Breast epithelium (tissue), 4 donors: ENCODE results near the gene KIF4B. TPM values are rescaled to one million over a fixed set of nuclear protein-coding genes. Genes with fewer than 3 reads are reported as not detected.

Experiments
- DNase-seq, 2 donors: peaks; one replicate each; pipeline ENCODE4 v3.0.0-alpha.2; 2019; ENCODE audit warnings: low spot score in 2 of 2
- H3K27ac ChIP-seq, 2 donors: fragments of 200-600 bp; sonication (generic) in 1 of 2; one replicate each; pipeline ENCODE4 v1.5.1; 2016 to 2019; ENCODE audit warnings: mild to moderate bottlenecking in 1 of 2
- H3K27me3 ChIP-seq, 2 donors: fragments of 200-600 bp; sonication (generic) in 1 of 2; one replicate each; pipeline versions ENCODE4 v1.5.1 to v1.6.0; 2017 to 2019; ENCODE audit warnings: control low read depth in 1 of 2, mild to moderate bottlenecking in 1 of 2
- H3K36me3 ChIP-seq: fragments of 200-600 bp; one replicate; pipeline ENCODE4 v1.5.1; 2019
- H3K4me1 ChIP-seq, 2 donors: fragments of 200-600 bp; sonication (generic); one replicate each; pipeline ENCODE4 v1.5.1; 2016 to 2019; ENCODE audit warnings: control low read depth in 1 of 2
- H3K4me3 ChIP-seq, 3 donors: fragments of 200-600 bp; sonication (generic); 1 replicate in 2 of 3; 2 replicates in 1 of 3; pipeline ENCODE4 v1.5.1; 2016 to 2019; ENCODE audit warnings: mild to moderate bottlenecking in 3 of 3, moderate library complexity in 2 of 3
- H3K9me3 ChIP-seq, 2 donors: fragments of 200-600 bp; sonication (generic) in 1 of 2; one replicate each; pipeline ENCODE4 v1.5.1; 2016 to 2019; ENCODE audit warnings: control low read depth in 1 of 2
- CTCF ChIP-seq, 3 donors: fragments of 450-650 bp; IDR thresholded peaks; one replicate each; pipeline ENCODE4 v1.5.1; 2016 to 2017; ENCODE audit warnings: antibody characterized with exemption in 3 of 3, mild to moderate bottlenecking in 3 of 3, moderate library complexity in 3 of 3
- POLR2A ChIP-seq: fragments of 450-650 bp; IDR thresholded peaks from one replicate; pipeline ENCODE4 v1.6.1; 2016; ENCODE audit warnings: antibody characterized with exemption, mild to moderate bottlenecking, moderate library complexity
- POLR2AphosphoS5 ChIP-seq, 3 donors: sonication (generic); formaldehyde crosslinking; IDR thresholded peaks; one replicate each; pipeline ENCODE4 v1.6.1; 2017; ENCODE audit warnings: antibody characterized with exemption in 3 of 3
- intact Hi-C: fragments of 100-400 bp; cut with DNase I; formaldehyde crosslinking; loops from one replicate; pipeline ENCODE4 v1.15.1; 2023; ENCODE audit warnings: low total_unique reads
- total RNA-seq, 3 donors: library from RNA; depleted of rRNA; stranded (reverse); fragments of >200 nt; gene quantifications; one replicate each; pipeline ENCODE4 v1.1.0, GENCODE V29; 2016

The KIF4B gene
- total RNA-seq, 3 donors from 2014 or later = not detected

- DNase-seq = no peak
- no peaks in the 10 kb centered on the region for H3K27me3 ChIP-seq
- H3K4me3 ChIP-seq = no peak overlapping the region
- H3K9me3 ChIP-seq = no peaks in the 10 kb centered on the region
- H3K36me3 ChIP-seq = no peaks in the 10 kb centered on the region
- TF ChIP-seq POLR2A (no peak), CTCF (IDR thresholded peaks at IDR 0.05) (no peak)
- no peak overlapping the region for H3K27ac ChIP-seq
- no peaks in the 10 kb centered on the region for H3K4me1 ChIP-seq
- intact Hi-C loops = no loop called here
Observed at GRCh38 chr5:155040984-155041653, 27.6 kb downstream of the KIF4B start.

- no peaks in the 10 kb centered on the region for H3K4me1 ChIP-seq
- no peaks in the 10 kb centered on the region for H3K9me3 ChIP-seq
- TF ChIP-seq POLR2A (no peak), CTCF (IDR thresholded peaks at IDR 0.05) (no peak), POLR2AphosphoS5 (IDR thresholded peaks at IDR 0.05) (no peak)
- no peaks in the 10 kb centered on the region for H3K27me3 ChIP-seq
- no peak overlapping the region for H3K27ac ChIP-seq
- intact Hi-C loops = no loop called here
- DNase-seq = no peak
- H3K36me3 ChIP-seq = no peaks in the 10 kb centered on the region
- no peak overlapping the region for H3K4me3 ChIP-seq
Observed at GRCh38 chr5:155044591-155044990, 31.0 kb downstream of the KIF4B start.

- no peaks in the 10 kb centered on the region for H3K36me3 ChIP-seq
- intact Hi-C loops = no loop called here
- H3K4me1 ChIP-seq = no peaks in the 10 kb centered on the region
- H3K4me3 ChIP-seq = no peak overlapping the region
- no peak for DNase-seq
- no peak for TF ChIP-seq POLR2AphosphoS5 (IDR thresholded peaks at IDR 0.05)
- no peak for TF ChIP-seq CTCF (IDR thresholded peaks at IDR 0.05)
- TF ChIP-seq POLR2A = no peak
- H3K27ac ChIP-seq = no peak overlapping the region
- no peaks in the 10 kb centered on the region for H3K27me3 ChIP-seq
- no peaks in the 10 kb centered on the region for H3K9me3 ChIP-seq
Observed at GRCh38 chr5:155046591-155046990, 33.0 kb downstream of the KIF4B start.

DNA sequence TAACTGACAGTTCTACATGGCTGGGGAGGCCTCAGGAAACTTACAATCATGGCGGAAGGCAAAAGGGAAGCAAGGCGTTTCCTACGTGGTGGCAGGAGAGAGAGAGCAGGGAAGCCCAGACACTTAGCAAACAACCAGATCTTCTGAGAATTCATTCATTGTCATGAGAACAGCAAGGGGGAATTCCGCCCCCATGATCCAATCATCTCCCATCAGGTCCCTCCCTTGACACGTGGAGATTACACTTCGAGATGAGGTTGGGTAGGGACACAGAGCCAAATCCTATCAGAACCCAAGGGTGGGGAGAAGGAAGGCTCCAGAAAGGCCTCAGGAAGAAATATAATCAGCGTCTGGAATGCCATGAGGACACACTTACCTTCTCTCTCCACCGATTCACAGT, 34.3 kb downstream of the KIF4B start:
- no peaks in the 10 kb centered on the region for H3K36me3 ChIP-seq
- H3K4me3 ChIP-seq = no peak overlapping the region
- H3K27me3 ChIP-seq = no peaks in the 10 kb centered on the region
- no peaks in the 10 kb centered on the region for H3K4me1 ChIP-seq
- intact Hi-C loops = no loop called here
- no peaks in the 10 kb centered on the region for H3K9me3 ChIP-seq
- TF ChIP-seq POLR2AphosphoS5 (IDR thresholded peaks at IDR 0.05) (no peak), POLR2A (no peak), CTCF (IDR thresholded peaks at IDR 0.05) (no peak)
- H3K27ac ChIP-seq = no peak overlapping the region
- no peak for DNase-seq

GRCh38 chr5:155049569-155050383, 36.2 kb downstream of the KIF4B start:
- no peaks in the 10 kb centered on the region for H3K36me3 ChIP-seq
- no peak overlapping the region for H3K27ac ChIP-seq
- no peaks in the 10 kb centered on the region for H3K4me1 ChIP-seq
- TF ChIP-seq CTCF (IDR thresholded peaks at IDR 0.05) (no peak), POLR2AphosphoS5 (IDR thresholded peaks at IDR 0.05) (no peak), POLR2A (no peak)
- no peak for DNase-seq
- no peaks in the 10 kb centered on the region for H3K27me3 ChIP-seq
- intact Hi-C loops = no loop called here
- no peaks in the 10 kb centered on the region for H3K9me3 ChIP-seq
- no peak overlapping the region for H3K4me3 ChIP-seq
